ENCODE results near the gene SPTBN4.
A peak's percentile ranks its signal among the peaks of the same experiment; 100 is the strongest.
"Not testable (repeated sequence)": the region's sequence is repeated elsewhere in the genome, so short reads cannot be mapped to it uniquely, and the experiment has no call there.

SPTBN4 gene

GRCh38 chr19:40465557-40466218 is 1.1 kb upstream of the SPTBN4 start, which contains the start of gene BLVRB:
TSS of gene BLVRB (minus strand) at chr19:40465745. CDS start at chr19:40465688, 57 bp downstream.
- DNase-seq, result peak; percentile 82

- DNase-seq, result no peak
These were observed 399 bp upstream of the SPTBN4 start for GRCh38 chr19:40466219-40466984.

- DNase-seq, result no peak
These were observed 2.2 kb downstream of the SPTBN4 start for GRCh38 chr19:40469011-40469410.

- no peak for DNase-seq
These were observed 4.3 kb downstream of the SPTBN4 start for GRCh38 chr19:40471111-40471510.

- DNase-seq, result no peak
These were observed 5.7 kb downstream of the SPTBN4 start for GRCh38 chr19:40472516-40472915.

GRCh38 chr19:40474737-40475136 is 7.9 kb downstream of the SPTBN4 start:
- DNase-seq, result no peak

GRCh38 chr19:40475878-40476644 is 9.3 kb downstream of the SPTBN4 start:
- not testable (repeated sequence) for DNase-seq

GRCh38 chr19:40486017-40486416 is 19.2 kb downstream of the SPTBN4 start:
- no peak for DNase-seq

GRCh38 chr19:40489882-40490230 is 23.1 kb downstream of the SPTBN4 start:
- no peak for DNase-seq

GRCh38 chr19:40492274-40492673 is 25.5 kb downstream of the SPTBN4 start:
- no peak for DNase-seq

- no peak for DNase-seq
These were observed 27.0 kb downstream of the SPTBN4 start for GRCh38 chr19:40493778-40494177.

GRCh38 chr19:40494191-40494838 is 27.5 kb downstream of the SPTBN4 start:
- no peak for DNase-seq

- DNase-seq, result no peak
These were observed 30.4 kb downstream of the SPTBN4 start for GRCh38 chr19:40497214-40497613.

- no peak for DNase-seq
These were observed 32.5 kb downstream of the SPTBN4 start for GRCh38 chr19:40499320-40499719.

- not testable (repeated sequence) for DNase-seq
These were observed 34.1 kb downstream of the SPTBN4 start for GRCh38 chr19:40500678-40501530.

GRCh38 chr19:40501599-40501998 is 34.8 kb downstream of the SPTBN4 start:
- DNase-seq, result no peak

GRCh38 chr19:40502081-40502480 is 35.3 kb downstream of the SPTBN4 start:
- DNase-seq, result no peak

- DNase-seq, result no peak
These were observed 36.0 kb downstream of the SPTBN4 start for GRCh38 chr19:40502647-40503319.

GRCh38 chr19:40503320-40503695 is 36.5 kb downstream of the SPTBN4 start:
- no peak for DNase-seq

GRCh38 chr19:40506099-40506498 is 39.3 kb downstream of the SPTBN4 start:
- no peak for DNase-seq

GRCh38 chr19:40507892-40508291 is 41.1 kb downstream of the SPTBN4 start:
- no peak for DNase-seq
